Endothelial cell of umbilical vein (primary cell): Measurements from ENCODE around the gene EML1. TPM values are rescaled to one million over a fixed set of nuclear protein-coding genes. Genes with fewer than 3 reads are reported as not detected.

Experiments
- BruUV-seq: library from RNA; stranded (reverse); fragments of 400-500 nt; replicated peaks from 2 replicates; lab custom pipeline; 2021; lab: Mats Ljungman, UMichigan
- CTCF ChIA-PET: fragments of 300-600, 350-600 bp; sonication (Branson Sonifier 250); formaldehyde crosslinking; loops from one replicate; lab custom pipeline; 2021; ENCODE audit warnings: antibody characterized with exemption, inconsistent platforms; lab: Charles Lee
- POLR2A ChIA-PET: fragments of 300-600, 350-600 bp; sonication (Branson Sonifier 250); formaldehyde crosslinking; loops from one replicate; lab custom pipeline; 2021; ENCODE audit warnings: antibody characterized with exemption, inconsistent platforms; lab: Charles Lee
- DNase-seq: peaks from one replicate; pipeline ENCODE4 v3.0.0-alpha.2; 2011; ENCODE audit warnings: low read depth, low spot score
- FAIRE-seq: peaks from 2 replicates; lab custom pipeline; 2011; peaks lifted over from hg19 to GRCh38; lab: Jason Lieb, UNC
- H2AFZ ChIP-seq: 2 replicates; pipeline ENCODE4 v1.6.0; 2012; ENCODE audit warnings: low read depth, low read length, control low read depth, inconsistent platforms
- H3K27ac ChIP-seq: 2 replicates; pipeline ENCODE4 v1.5.1; 2011; ENCODE audit warnings: low read depth, mild to moderate bottlenecking, control low read depth, low read length, moderate library complexity; ENCODE audit not compliant: insufficient read depth
- H3K27me3 ChIP-seq, 2 experiments: 2 replicates each; pipeline versions ENCODE4 v1.6.0 to v1.6.1; 2011; ENCODE audit warnings: low read length in 2 of 2, mixed read lengths in 1 of 2; ENCODE audit not compliant: control insufficient read depth in 2 of 2, insufficient read depth in 2 of 2
- H3K36me3 ChIP-seq, 2 experiments: 2 replicates in 1 of 2; 3 replicates in 1 of 2; pipeline ENCODE4 v1.5.1; 2011; ENCODE audit warnings: low read length in 2 of 2, mild to moderate bottlenecking in 1 of 2, moderate library complexity in 1 of 2; ENCODE audit not compliant: control insufficient read depth in 2 of 2, insufficient read depth in 2 of 2; ENCODE audit errors: extremely low read depth in 1 of 2
- H3K4me1 ChIP-seq: 3 replicates; pipeline ENCODE4 v1.5.1; 2011; ENCODE audit warnings: mild to moderate bottlenecking, low read length; ENCODE audit not compliant: control insufficient read depth, insufficient read depth; ENCODE audit errors: extremely low read depth
- H3K4me2 ChIP-seq: 2 replicates; pipeline ENCODE4 v1.6.1; 2011; ENCODE audit warnings: low read length, control low read depth, mixed read lengths; ENCODE audit not compliant: insufficient read depth
- H3K4me3 ChIP-seq, 3 experiments: fragments of 200-600 bp in 1 of 3; sonication (generic), shearing (Covaris generic) in 1 of 3; replicated peaks in 1 of 3; 2 replicates each; pipeline ENCODE4 v1.5.1; 2011 to 2016; ENCODE audit warnings: control low read depth in 3 of 3, low read length in 3 of 3, mild to moderate bottlenecking in 2 of 3, inconsistent platforms in 1 of 3, low read depth in 1 of 3, moderate library complexity in 1 of 3; ENCODE audit not compliant: insufficient read depth in 1 of 3
- H3K79me2 ChIP-seq: 2 replicates; pipeline ENCODE4 v1.6.0; 2012; ENCODE audit warnings: low read length, inconsistent platforms; ENCODE audit not compliant: control insufficient read depth, insufficient read depth
- H3K9ac ChIP-seq: replicated peaks from 2 replicates; pipeline ENCODE3; 2011; ENCODE audit warnings: low read length, control low read depth; ENCODE audit not compliant: insufficient read depth; ENCODE audit errors: extremely low read depth
- H3K9me1 ChIP-seq: replicated peaks from 3 replicates; pipeline ENCODE4 v1.6.0; 2011; ENCODE audit warnings: mild to moderate bottlenecking, low read length; ENCODE audit not compliant: control insufficient read depth, insufficient read depth; ENCODE audit errors: extremely low read depth
- H3K9me3 ChIP-seq: replicated peaks from 2 replicates; pipeline ENCODE4 v1.5.1; 2012; ENCODE audit warnings: low read length, inconsistent platforms; ENCODE audit not compliant: control insufficient read depth, insufficient read depth
- H4K20me1 ChIP-seq: replicated peaks from 2 replicates; pipeline ENCODE3; 2011; ENCODE audit warnings: mild to moderate bottlenecking, low read length; ENCODE audit not compliant: control insufficient read depth, insufficient read depth; ENCODE audit errors: extremely low read depth
- CTCF ChIP-seq, 2 donors: IDR thresholded peaks; 1 replicate in 1 of 2; 2 replicates in 1 of 2; pipeline ENCODE4 v1.5.1; 2011; ENCODE audit warnings: low read length in 2 of 2, mild to moderate bottlenecking in 2 of 2, moderate library complexity in 2 of 2, control low read depth in 1 of 2, inconsistent platforms in 1 of 2, low read depth in 1 of 2; ENCODE audit not compliant: insufficient read depth in 1 of 2; ENCODE audit errors: extremely low read depth in 1 of 2
- EZH2 ChIP-seq: IDR thresholded peaks from 2 replicates; pipeline ENCODE4 v1.6.1; 2012; ENCODE audit warnings: borderline replicate concordance, low read depth, mild to moderate bottlenecking, moderate library complexity, low read length, inconsistent platforms; ENCODE audit not compliant: severe bottlenecking
- FOS ChIP-seq: IDR thresholded peaks from 2 replicates; pipeline ENCODE4 v1.6.1; 2011; ENCODE audit warnings: mild to moderate bottlenecking, low read length, moderate library complexity, borderline replicate concordance; ENCODE audit not compliant: insufficient read depth
- GATA2 ChIP-seq: IDR thresholded peaks from 2 replicates; pipeline ENCODE4 v1.7.0; 2011; ENCODE audit warnings: low read depth, mild to moderate bottlenecking, moderate library complexity, mixed read lengths, low read length; ENCODE audit not compliant: insufficient read length, insufficient read depth
- JUN ChIP-seq: IDR thresholded peaks from 2 replicates; pipeline ENCODE4 v1.6.1; 2011; ENCODE audit warnings: borderline replicate concordance, low read depth; ENCODE audit not compliant: insufficient read length, insufficient read depth
- MAX ChIP-seq: IDR thresholded peaks from 2 replicates; pipeline ENCODE4 v1.6.1; 2011; ENCODE audit not compliant: insufficient read depth, insufficient read length
- MYC ChIP-seq: IDR thresholded peaks from one replicate; pipeline ENCODE4 v1.6.1; 2011; ENCODE audit warnings: mild to moderate bottlenecking, low read depth, low read length
- POLR2A ChIP-seq: IDR thresholded peaks from 2 replicates; pipeline ENCODE4 v1.6.1; 2012; ENCODE audit warnings: low read depth, mild to moderate bottlenecking, control low read depth, low read length
- POLR2AphosphoS5 ChIP-seq: IDR thresholded peaks from 2 replicates; pipeline ENCODE4 v1.6.1; 2012; ENCODE audit warnings: low read depth, mild to moderate bottlenecking, control low read depth, low read length, moderate library complexity; ENCODE audit not compliant: insufficient read depth
- dilution Hi-C: fragments of 300-500 bp; cut with MboI; formaldehyde crosslinking; loops from one replicate; pipeline ENCODE4 v1.15.0; 2019; ENCODE audit warnings: low sequenced_read_pairs; ENCODE audit not compliant: extremely low pct_ligation_motif_present
- intact Hi-C: fragments of 100-400 bp; cut with micrococcal nuclease; formaldehyde crosslinking; loops from one replicate; pipeline ENCODE4 v1.10.0; 2022
- polyA plus RNA-seq, 4 experiments: library from polyadenylated mRNA; depleted of rRNA in 3 of 4; stranded (reverse) in 3 of 4; unstranded in 1 of 4; fragments of >200 nt; gene quantifications; 2 replicates each; pipeline versions ENCODE4 v1.2.1 to v1.2.3, GENCODE V29; 2011 to 2012; ENCODE audit warnings: missing spikeins in 1 of 4
- total RNA-seq: library from RNA; stranded (reverse); gene quantifications from 2 replicates; pipeline ENCODE4 v1.2.3, GENCODE V29; 2021

Gene EML1
- total and polyA plus RNA-seq, 2 donors (not counting 3 experiments of a cell fraction or from before 2014, with no cell fraction given), result 22.9 to 33.0 TPM

- Histone ChIP-seq H3K9ac (no peak overlapping the region), H3K27ac (no peak overlapping the region), H3K4me3 (no peak overlapping the region), H3K36me3 (no peaks in the 10 kb centered on the region), H3K79me2 (peaks cover 3% of the 10 kb centered on the region), H3K4me1 (no peaks in the 10 kb centered on the region), H4K20me1 (peaks cover 2% of the 10 kb centered on the region), H2AFZ (no peak overlapping the region), H3K27me3 (no peaks in the 10 kb centered on the region), H3K4me2 (no peak overlapping the region), H3K9me1 (no peaks in the 10 kb centered on the region), H3K9me3 (no peaks in the 10 kb centered on the region)
- no TSS peak for BruUV-seq
- TF ChIP-seq POLR2AphosphoS5, result no peak
- no peak for TF ChIP-seq CTCF (IDR thresholded peaks at IDR 0.05; ENCODE audit: extremely low read depth in 1 of 2, insufficient read depth in 1 of 2, low read depth in 1 of 2, low read length in 2 of 2)
- no peak for TF ChIP-seq EZH2
- no peak for TF ChIP-seq MYC
- TF ChIP-seq POLR2A, result no peak
- TF ChIP-seq GATA2, result no peak
- no peak for TF ChIP-seq JUN
- TF ChIP-seq FOS, result no peak
- TF ChIP-seq MAX, result no peak
- no peak for FAIRE-seq
- ChIA-PET CTCF (interaction anchor here (1.6 kb wide), 1 partner anchor 9 kb away, joined by 4 read pairs; no protein-coding TSS in a partner anchor), POLR2A (no interaction called here)
- intact Hi-C loops (no loop called here), dilution Hi-C loops (no loop called here)
- DNase-seq, result no peak
Measured at GRCh38 chr14:99803803-99804202, 10.6 kb downstream of the EML1 start.
